Neural cell (in vitro differentiated cells): ENCODE measurements around the gene KCND2. TPM values are rescaled to one million over a fixed set of nuclear protein-coding genes. Genes with fewer than 3 reads are reported as not detected.

Source experiments
- H2AFZ ChIP-seq: fragments of 200-600, 300-800 bp; sonication (generic), shearing (Covaris generic); 2 replicates; pipeline ENCODE4 v1.6.0; 2014; ENCODE audit warnings: low read depth, mild to moderate bottlenecking, antibody characterized with exemption, low read length, moderate library complexity
- H3F3A ChIP-seq: fragments of 200-600 bp; shearing (Covaris generic); 2 replicates; pipeline ENCODE4 v1.6.1; 2016; ENCODE audit warnings: mild to moderate bottlenecking, moderate library complexity, mixed read lengths, antibody characterized with exemption, low read length; ENCODE audit not compliant: insufficient read depth, poor library complexity, severe bottlenecking
- H3K27ac ChIP-seq: fragments of 200-600, 300-800 bp; sonication (generic), shearing (Covaris generic); 2 replicates; pipeline ENCODE4 v1.5.1; 2014; ENCODE audit warnings: mild to moderate bottlenecking, low read length, moderate library complexity
- H3K27me3 ChIP-seq: fragments of 300-800, 200-600 bp; sonication (generic), shearing (Covaris generic); 2 replicates; pipeline ENCODE4 v1.6.0; 2014; ENCODE audit warnings: mild to moderate bottlenecking, low read depth, low read length, moderate library complexity; ENCODE audit not compliant: insufficient read depth
- H3K36me3 ChIP-seq: fragments of 300-800, 200-600 bp; sonication (generic), shearing (Covaris generic); 2 replicates; pipeline ENCODE4 v1.5.1; 2014; ENCODE audit warnings: mild to moderate bottlenecking, antibody characterized with exemption, low read length, moderate library complexity; ENCODE audit not compliant: insufficient read depth
- H3K4me2 ChIP-seq: fragments of 300-800, 200-600 bp; sonication (generic), shearing (Covaris generic); 2 replicates; pipeline ENCODE4 v1.6.0; 2014; ENCODE audit warnings: mild to moderate bottlenecking, low read length
- H3K4me3 ChIP-seq: fragments of 300-800, 200-600 bp; sonication (generic), shearing (Covaris generic); 2 replicates; pipeline ENCODE4 v1.5.1; 2014; ENCODE audit warnings: mild to moderate bottlenecking, low read length, moderate library complexity
- H3K79me2 ChIP-seq: fragments of 200-600 bp; shearing (Covaris generic); replicated peaks from 2 replicates; pipeline ENCODE4 v1.6.0; 2014; ENCODE audit warnings: mild to moderate bottlenecking, low read length, moderate library complexity; ENCODE audit not compliant: insufficient read depth
- H3K9ac ChIP-seq: fragments of 300-800, 200-600 bp; sonication (generic), shearing (Covaris generic); 2 replicates; pipeline ENCODE4 v1.6.1; 2016; ENCODE audit warnings: mild to moderate bottlenecking, low read length, mixed read lengths
- H3K9me2 ChIP-seq: fragments of 200-600 bp; shearing (Covaris generic); 2 replicates; pipeline ENCODE4 v1.6.1; 2016; ENCODE audit warnings: mild to moderate bottlenecking, low read length, mixed read lengths; ENCODE audit not compliant: insufficient read depth
- H3K9me3 ChIP-seq: fragments of 200-600, 300-800 bp; sonication (generic), shearing (Covaris generic); 2 replicates; pipeline ENCODE4 v1.6.1; 2016; ENCODE audit warnings: mild to moderate bottlenecking, mixed run types, low read length, moderate library complexity, mixed read lengths
- H4K20me1 ChIP-seq: fragments of 200-600 bp; shearing (Covaris generic); 2 replicates; pipeline ENCODE4 v1.6.1; 2016; ENCODE audit warnings: mild to moderate bottlenecking, mixed run types; ENCODE audit not compliant: insufficient read depth
- CTCF ChIP-seq: fragments of 450-650 bp; IDR thresholded peaks from 2 replicates; pipeline ENCODE4 v1.5.1; 2014; ENCODE audit warnings: antibody characterized with exemption, mild to moderate bottlenecking, moderate library complexity; ENCODE audit not compliant: poor library complexity, severe bottlenecking
- EP300 ChIP-seq: fragments of 450-650 bp; conservative IDR thresholded peaks from 2 replicates; pipeline ENCODE4 v1.6.1; 2014; ENCODE audit warnings: antibody characterized with exemption, mild to moderate bottlenecking, moderate library complexity; ENCODE audit not compliant: poor library complexity, severe bottlenecking
- EZH2 ChIP-seq: fragments of 200-600, 300-800 bp; shearing (Covaris generic), sonication (generic); IDR thresholded peaks from 2 replicates; pipeline ENCODE4 v1.6.1; 2014; ENCODE audit warnings: antibody characterized with exemption, low read length, borderline replicate concordance, mild to moderate bottlenecking; ENCODE audit not compliant: insufficient read depth, poor library complexity, severe bottlenecking
- MXI1 ChIP-seq: fragments of 450-650 bp; conservative IDR thresholded peaks from 2 replicates; pipeline ENCODE4 v1.6.1; 2014; ENCODE audit warnings: antibody characterized with exemption, mild to moderate bottlenecking; ENCODE audit not compliant: poor library complexity, severe bottlenecking
- POLR2AphosphoS5 ChIP-seq: IDR thresholded peaks from 2 replicates; pipeline ENCODE4 v1.6.1; 2012
- RAD21 ChIP-seq: fragments of 450-650 bp; conservative IDR thresholded peaks from 2 replicates; pipeline ENCODE4 v1.6.1; 2014; ENCODE audit warnings: antibody characterized with exemption, mild to moderate bottlenecking, moderate library complexity
- REST ChIP-seq: IDR thresholded peaks from 2 replicates; pipeline ENCODE4 v1.6.1; 2012; ENCODE audit warnings: borderline replicate concordance
- SMC3 ChIP-seq: fragments of 450-650 bp; conservative IDR thresholded peaks from 2 replicates; pipeline ENCODE4 v1.6.1; 2014; ENCODE audit warnings: antibody characterized with exemption, mild to moderate bottlenecking, moderate library complexity; ENCODE audit not compliant: poor library complexity
- TAF1 ChIP-seq: IDR thresholded peaks from 2 replicates; pipeline ENCODE4 v1.6.1; 2012; ENCODE audit warnings: low read depth
- polyA plus RNA-seq: library from polyadenylated mRNA; depleted of rRNA; stranded (reverse); fragments of >200 nt; gene quantifications from 2 replicates; pipeline ENCODE4 v1.2.3, GENCODE V29; 2014

Gene KCND2
- polyA plus RNA-seq, 1 donor from 2014 or later: 11.0 TPM

GRCh38 chr7:120724448-120724847 is 451.5 kb downstream of the KCND2 start:
- H3K36me3 ChIP-seq: no peaks in the 10 kb centered on the region
- TF ChIP-seq MXI1 (no peak), TAF1 (no peak), CTCF (no peak)

GRCh38 chr7:120724955-120725354 is 452.0 kb downstream of the KCND2 start:
- no peak overlapping the region for H3K9ac ChIP-seq
- no peaks in the 10 kb centered on the region for H3K36me3 ChIP-seq
- no peaks in the 10 kb centered on the region for H3F3A ChIP-seq
- H4K20me1 ChIP-seq: no peaks in the 10 kb centered on the region
- no peaks in the 10 kb centered on the region for H3K79me2 ChIP-seq
- no peak overlapping the region for H3K4me2 ChIP-seq
- H2AFZ ChIP-seq: no peak overlapping the region
- TF ChIP-seq SMC3 (no peak), RAD21 (no peak), REST (no peak), EP300 (no peak), CTCF (no peak), TAF1 (no peak), EZH2 (no peak), POLR2AphosphoS5 (no peak)
- H3K9me2 ChIP-seq: no peaks in the 10 kb centered on the region
- no peak overlapping the region for H3K27ac ChIP-seq
- H3K4me3 ChIP-seq: no peak overlapping the region
- H3K27me3 ChIP-seq: peaks cover 8% of the 10 kb centered on the region
- no peaks in the 10 kb centered on the region for H3K9me3 ChIP-seq

More at GRCh38 chr7:120724448-120724847, 451.5 kb downstream of the KCND2 start:
- no peaks in the 10 kb centered on the region for H3K9me3 ChIP-seq
- H3K9ac ChIP-seq: no peak overlapping the region
- no peak overlapping the region for H3K4me2 ChIP-seq
- no peak overlapping the region for H3K4me3 ChIP-seq
- no peaks in the 10 kb centered on the region for H4K20me1 ChIP-seq
- H3K9me2 ChIP-seq: no peaks in the 10 kb centered on the region
- peaks cover 8% of the 10 kb centered on the region for H3K27me3 ChIP-seq
- H3K27ac ChIP-seq: no peak overlapping the region
- no peaks in the 10 kb centered on the region for H3K79me2 ChIP-seq
- H2AFZ ChIP-seq: no peak overlapping the region
- H3F3A ChIP-seq: no peaks in the 10 kb centered on the region
